Measurements from ENCODE around the gene MUC21. TPM values are rescaled to one million over a fixed set of nuclear protein-coding genes. Genes with fewer than 3 reads are reported as not detected.

Gene MUC21
- total and polyA plus RNA-seq, 9 of the 15 experiments (the other 6 are each of a cell fraction or from before 2014, with no cell fraction given): not detected

- POLR2A ChIA-PET: no interaction called here
- BruUV-seq (replicated peaks): no TSS peak
Measured at GRCh38 chr6:30948811-30949210, 34.7 kb upstream of the MUC21 start.

More at GRCh38 chr6:30948811-30949210, 34.7 kb upstream of the MUC21 start:
- FAIRE-seq (no peak), DNase-seq (ENCODE audit: extremely low read depth in 1 of 4, low spot score in 3 of 4) (no peak), ATAC-seq (no peak)
- 0% methylated on average over 6 of the region's 6 CpGs for WGBS (ENCODE audit: insufficient coverage, low coverage, missing lambda C conversion rate)
- Histone ChIP-seq H3K4me3 (no peak overlapping the region), H2AFZ (ENCODE audit: low read depth, low read length) (no peak overlapping the region), H4K20me1 (replicated peaks; ENCODE audit: control insufficient read depth, insufficient read depth, low read length) (no peaks in the 10 kb centered on the region), H3K9me3 (replicated peaks; ENCODE audit: control insufficient read depth, insufficient read depth, low read depth, low read length) (no peaks in the 10 kb centered on the region), H3K9me1 (ENCODE audit: control insufficient read depth, insufficient read depth, low read length) (no peaks in the 10 kb centered on the region), H3K27ac (ENCODE audit: extremely low read depth, low read depth, low read length) (no peak overlapping the region), H3K79me2 (ENCODE audit: control insufficient read depth, insufficient read depth, low read length) (no peaks in the 10 kb centered on the region), H3K9ac (ENCODE audit: insufficient read depth in 1 of 2, low read depth in 2 of 2, low read length in 2 of 2) (no peak overlapping the region), H3K4me2 (ENCODE audit: insufficient read depth, low read length) (no peak overlapping the region), H3K27me3 (ENCODE audit: control insufficient read depth in 2 of 2, insufficient read depth in 2 of 2, low read length in 2 of 2) (peaks cover 17 to 55% of the 10 kb centered on the region in 2 experiments), H3K36me3 (ENCODE audit: control insufficient read depth, insufficient read depth, low read length) (no peaks in the 10 kb centered on the region), H3K4me1 (replicated peaks in 1 of 2; ENCODE audit: control insufficient read depth in 2 of 2, insufficient read depth in 2 of 2, low read length in 2 of 2) (no peaks in the 10 kb centered on the region)
- intact Hi-C loops (cut with micrococcal nuclease): no loop called here
- in situ Hi-C loops (cut with MboI): no loop called here
- CTCF ChIA-PET (ENCODE audit: low intra/inter-chr PET ratio): interaction anchor here (0.6 kb wide), 1 partner anchor 432 kb away, joined by 4 read pairs; no protein-coding TSS in a partner anchor
- TF ChIP-seq EZH2 (IDR thresholded peaks at IDR 0.05; ENCODE audit: borderline replicate concordance, low read depth, low read length): no peak
- TF ChIP-seq, protein P1, sequence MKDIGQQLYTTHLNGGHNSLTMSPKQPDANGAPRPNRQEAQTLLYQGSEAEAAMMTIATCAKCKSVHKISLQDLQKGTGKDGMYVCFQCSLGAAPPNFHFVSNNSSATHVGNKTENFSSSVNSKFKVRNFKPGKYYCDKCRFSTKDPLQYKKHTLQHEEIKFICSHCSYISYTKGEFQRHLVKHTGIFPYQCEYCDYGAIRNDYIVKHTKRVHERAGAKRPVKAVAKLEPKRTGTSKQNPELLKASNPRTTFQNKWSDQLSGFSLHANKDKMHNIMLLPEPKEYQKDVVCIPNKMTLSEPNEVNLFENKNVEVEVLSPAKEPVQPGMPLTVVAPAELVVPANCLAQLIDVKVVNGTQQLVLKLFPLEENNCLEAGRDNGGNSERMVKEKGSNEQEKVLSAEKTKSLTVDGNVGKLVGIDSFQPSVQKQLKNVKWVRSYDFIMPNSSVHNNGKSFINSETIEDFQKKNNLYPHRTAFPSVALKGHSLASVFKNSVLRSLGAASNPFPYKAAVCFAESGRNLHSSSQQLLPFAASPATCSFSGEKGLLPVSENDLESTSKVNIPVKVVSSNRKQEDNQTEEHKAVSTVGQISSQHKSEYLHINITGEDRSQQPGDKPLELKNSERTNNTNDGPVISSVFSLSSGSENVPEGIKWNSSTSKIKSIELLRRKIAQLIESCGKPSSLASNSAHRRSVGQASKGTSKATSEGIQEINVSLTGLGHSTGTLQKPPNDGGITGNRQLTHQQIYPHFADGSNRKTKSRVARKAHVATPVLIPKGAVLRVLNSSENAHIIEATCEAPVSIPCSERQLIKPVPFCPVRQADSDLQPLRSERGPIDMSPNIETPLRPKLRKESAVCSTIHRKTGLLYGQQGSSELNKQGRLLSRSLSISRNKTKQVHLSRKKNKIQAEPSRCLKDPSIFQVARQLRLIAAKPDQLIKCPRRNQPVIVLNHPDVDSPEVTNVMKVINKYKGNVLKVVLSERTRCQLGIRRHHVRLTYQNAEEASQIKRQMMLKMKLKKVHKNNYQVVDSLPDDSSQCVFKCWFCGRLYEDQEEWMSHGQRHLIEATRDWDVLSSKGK (CRISPR knock-in tag; IDR thresholded peaks at IDR 0.05): no peak
- no peak for TF ChIP-seq RHOXF2B (CRISPR knock-in tag; conservative IDR thresholded peaks at IDR 0.05)
- TF ChIP-seq HDAC8 (tag; IDR thresholded peaks at IDR 0.05): no peak
- TF ChIP-seq ZNF79 (CRISPR knock-in tag; IDR thresholded peaks at IDR 0.05; ENCODE audit: low read depth): no peak
- no peak for TF ChIP-seq IFI16 (CRISPR knock-in tag; IDR thresholded peaks at IDR 0.05)
- no peak for TF ChIP-seq ZNF589 (CRISPR knock-in tag; IDR thresholded peaks at IDR 0.05; ENCODE audit: low read depth)
- TF ChIP-seq NONO (IDR thresholded peaks at IDR 0.05; ENCODE audit: low read depth in 2 of 2, low read length in 1 of 2): no peak
- TF ChIP-seq, protein P2, sequence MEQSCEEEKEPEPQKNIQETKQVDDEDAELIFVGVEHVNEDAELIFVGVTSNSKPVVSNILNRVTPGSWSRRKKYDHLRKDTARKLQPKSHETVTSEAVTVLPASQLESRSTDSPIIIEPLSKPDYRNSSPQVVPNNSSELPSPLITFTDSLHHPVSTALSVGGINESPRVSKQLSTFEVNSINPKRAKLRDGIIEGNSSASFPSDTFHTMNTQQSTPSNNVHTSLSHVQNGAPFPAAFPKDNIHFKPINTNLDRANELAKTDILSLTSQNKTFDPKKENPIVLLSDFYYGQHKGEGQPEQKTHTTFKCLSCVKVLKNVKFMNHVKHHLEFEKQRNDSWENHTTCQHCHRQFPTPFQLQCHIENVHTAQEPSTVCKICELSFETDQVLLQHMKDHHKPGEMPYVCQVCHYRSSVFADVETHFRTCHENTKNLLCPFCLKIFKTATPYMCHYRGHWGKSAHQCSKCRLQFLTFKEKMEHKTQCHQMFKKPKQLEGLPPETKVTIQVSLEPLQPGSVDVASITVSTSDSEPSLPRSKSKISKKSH (CRISPR knock-in tag; IDR thresholded peaks at IDR 0.05): no peak
- TF ChIP-seq SRSF7 (optimal IDR thresholded peaks at IDR 0.05; ENCODE audit: low read depth, low read length): no peak
- no peak for TF ChIP-seq TOE1 (IDR thresholded peaks at IDR 0.05; ENCODE audit: borderline replicate concordance)
- no peak for TF ChIP-seq TOE1 (CRISPR knock-in tag; IDR thresholded peaks at IDR 0.05; ENCODE audit: borderline replicate concordance, low read depth)
- TF ChIP-seq ZNF224 (CRISPR knock-in tag; IDR thresholded peaks at IDR 0.05): no peak
- no peak for TF ChIP-seq ZNF24 (IDR thresholded peaks at IDR 0.05)
- no peak for TF ChIP-seq POLR2AphosphoS2 (IDR thresholded peaks at IDR 0.05; ENCODE audit: low read length)
- no peak for TF ChIP-seq HNRNPUL1 (IDR thresholded peaks at IDR 0.05; ENCODE audit: low read length)
- TF ChIP-seq HNRNPLL (IDR thresholded peaks at IDR 0.05; ENCODE audit: low read depth, low read length, poor library complexity, severe bottlenecking): no peak
- TF ChIP-seq ZNF76 (CRISPR knock-in tag; IDR thresholded peaks at IDR 0.05; ENCODE audit: borderline replicate concordance): no peak
- TF ChIP-seq STAG1 (CRISPR knock-in tag; IDR thresholded peaks at IDR 0.05; ENCODE audit: borderline replicate concordance): no peak
- no peak for TF ChIP-seq POLR3A (IDR thresholded peaks at IDR 0.05; ENCODE audit: borderline replicate concordance, extremely low read depth, insufficient read depth, insufficient read length)
- TF ChIP-seq SPI1 (IDR thresholded peaks at IDR 0.05; ENCODE audit: borderline replicate concordance, low read depth, low read length): no peak
